Activated T-helper 1 cell treated with anti-CD3 and anti-CD28 coated beads, Interleukin-2, amount 50 U/mL, for 16 hours (primary cell): Measurements from ENCODE around the gene PRTN3.
"Not testable (repeated sequence)": the region's sequence is repeated elsewhere in the genome, so short reads cannot be mapped to it uniquely, and the experiment has no call there.

ENCODE experiments used
- DNase-seq, 2 donors: peaks; one replicate each; pipeline ENCODE4 v3.0.0-alpha.2; 2020; ENCODE audit warnings: low read depth in 1 of 2, low spot score in 1 of 2

The PRTN3 gene

GRCh38 chr19:862581-863314 lies 21.9 kb downstream of the PRTN3 start:
- peak; percentile 68 to 70 for DNase-seq

- DNase-seq: no peak
These were observed 22.5 kb downstream of the PRTN3 start for GRCh38 chr19:863315-863620.

GRCh38 chr19:866769-867300 lies 26.0 kb downstream of the PRTN3 start:
- no peak for DNase-seq

GRCh38 chr19:867301-867793 lies 26.5 kb downstream of the PRTN3 start:
- DNase-seq: no peak

- no peak for DNase-seq
These were observed 27.2 kb downstream of the PRTN3 start for GRCh38 chr19:867855-868457.

- DNase-seq: no peak
These were observed 27.9 kb downstream of the PRTN3 start for GRCh38 chr19:868458-869244.

GRCh38 chr19:869245-870177 lies 28.7 kb downstream of the PRTN3 start:
- no peak for DNase-seq

- DNase-seq: no peak
These were observed 29.5 kb downstream of the PRTN3 start for GRCh38 chr19:870314-870713.

- no peak for DNase-seq
These were observed 30.2 kb downstream of the PRTN3 start for GRCh38 chr19:870963-871401.

GRCh38 chr19:871446-872265 lies 30.9 kb downstream of the PRTN3 start:
- no peak for DNase-seq

GRCh38 chr19:872266-872951 lies 31.6 kb downstream of the PRTN3 start:
- DNase-seq: peak; percentile 44 to 66

GRCh38 chr19:873084-873483 lies 32.3 kb downstream of the PRTN3 start:
- peak; percentile 45 to 67 for DNase-seq

GRCh38 chr19:873561-874041 lies 32.8 kb downstream of the PRTN3 start:
- DNase-seq: no peak

- no peak for DNase-seq
These were observed 34.6 kb downstream of the PRTN3 start for GRCh38 chr19:875265-875879.

- no peak for DNase-seq
These were observed 35.3 kb downstream of the PRTN3 start for GRCh38 chr19:876089-876488.

- no peak for DNase-seq
These were observed 36.0 kb downstream of the PRTN3 start for GRCh38 chr19:876780-877314.

GRCh38 chr19:877992-878660 lies 37.3 kb downstream of the PRTN3 start:
- DNase-seq: not testable (repeated sequence)
